H1 (cell line): ENCODE data around the gene ATP2B3. TPM values are rescaled to one million over a fixed set of nuclear protein-coding genes. Genes with fewer than 3 reads are reported as not detected.

Source experiments
- ASH2L ChIP-seq: fragments of 200-600, 300-600 bp; sonication (generic); IDR thresholded peaks from one replicate; pipeline ENCODE4 v1.7.1; 2017; ENCODE audit warnings: low read length
- ATF3 ChIP-seq: IDR thresholded peaks from 2 replicates; pipeline ENCODE4 v1.6.1; 2011; ENCODE audit warnings: low read depth, mild to moderate bottlenecking, low read length; ENCODE audit not compliant: insufficient read depth
- CBX8 ChIP-seq: fragments of 300-800, 300-1000 bp; sonication (generic); IDR thresholded peaks from 2 replicates; pipeline ENCODE4 v1.7.1; 2016; ENCODE audit warnings: low read depth, low read length, borderline replicate concordance
- CHD2 ChIP-seq: IDR thresholded peaks from 2 replicates; pipeline ENCODE4 v1.6.1; 2012; ENCODE audit warnings: low read length, improper control_type of control experiment
- CHD7 ChIP-seq: fragments of 300-600 bp; sonication (generic); IDR thresholded peaks from 2 replicates; pipeline ENCODE4 v1.7.1; 2012; ENCODE audit warnings: low read length, moderate library complexity, mild to moderate bottlenecking, inconsistent platforms; ENCODE audit not compliant: insufficient replicate concordance
- CTCF ChIP-seq, 3 experiments: IDR thresholded peaks; 1 replicate in 2 of 3; 2 replicates in 1 of 3; pipeline versions ENCODE4 v1.5.1 to v1.6.1; 2011; ENCODE audit warnings: low read length in 3 of 3, mild to moderate bottlenecking in 3 of 3, inconsistent platforms in 2 of 3, low read depth in 1 of 3, moderate library complexity in 1 of 3; ENCODE audit not compliant: insufficient read depth in 1 of 3; ENCODE audit errors: control extremely low read depth in 1 of 3
- JUN ChIP-seq: IDR thresholded peaks from 2 replicates; pipeline ENCODE4 v1.6.1; 2011; ENCODE audit warnings: low read depth, mild to moderate bottlenecking, improper control_type of control experiment, low read length
- PHF8 ChIP-seq: fragments of 200-600 bp; sonication (generic); conservative IDR thresholded peaks from 2 replicates; pipeline ENCODE4 v1.7.1; 2012; ENCODE audit warnings: low read depth, mild to moderate bottlenecking, inconsistent platforms, low read length, moderate library complexity
- RBBP5 ChIP-seq: IDR thresholded peaks from 2 replicates; pipeline ENCODE4 v1.7.1; 2012; ENCODE audit warnings: low read depth, mild to moderate bottlenecking, inconsistent platforms, low read length, moderate library complexity, borderline replicate concordance
- polyA plus RNA-seq, 7 experiments: library from polyadenylated mRNA; depleted of rRNA in 3 of 7; stranded (reverse) in 5 of 7; unstranded in 2 of 7; fragments of >200 nt in 5 of 7; fragments of 200-250 nt in 2 of 7; gene quantifications; 1 replicate in 5 of 7; 2 replicates in 1 of 7; 4 replicates in 1 of 7; pipeline versions ENCODE4 v1.2.1 to v1.2.3, GENCODE V29; 2011 to 2013; ENCODE audit warnings: missing spikeins in 2 of 7, mixed read lengths in 2 of 7
- total RNA-seq: library from RNA; stranded (reverse); fragmentation: NEBNext Ultra II Directional; extraction: Animal tissue kit (Norgen Biotek cat#: 25700); gene quantifications from 2 replicates; pipeline ENCODE4 v1.2.1, GENCODE V29; 2021

Gene ATP2B3
- total and polyA plus RNA-seq, 2 of the 8 experiments (the other 6 are each of a cell fraction or from before 2014, with no cell fraction given): 0.14 to 0.19 TPM

GRCh38 chrX:153524234-153524633 lies 6.8 kb downstream of the ATP2B3 start (continued):
- no peak for TF ChIP-seq CHD7
- TF ChIP-seq CTCF (IDR thresholded peaks at IDR 0.05; ENCODE audit: control extremely low read depth in 1 of 3, insufficient read depth in 1 of 3, low read depth in 1 of 3, low read length in 3 of 3): no peak
- no peak for TF ChIP-seq ASH2L
- TF ChIP-seq JUN: no peak
- TF ChIP-seq CBX8: no peak
- no peak for TF ChIP-seq ATF3
- no peak for TF ChIP-seq CHD2
- TF ChIP-seq PHF8: no peak
- no peak for TF ChIP-seq RBBP5
- TF ChIP-seq, all 59 proteins: peak for 0
